K562 (cell line): ENCODE data around the gene SEMA3G. TPM values are rescaled to one million over a fixed set of nuclear protein-coding genes. Genes with fewer than 3 reads are reported as not detected.

Experiments used
- ATAC-seq: fragments of 200-7000 bp; cut with Tn5 transposase; 3 replicates; pipeline ENCODE4 v1.9.1; 2020; ENCODE audit warnings: moderate library complexity
- BruUV-seq: library from RNA; stranded (reverse); fragments of 400-500 nt; replicated peaks from 2 replicates; lab custom pipeline; 2021; lab: Mats Ljungman, UMichigan
- CTCF ChIA-PET: fragments of 300-600 bp; formaldehyde crosslinking; extraction: SDS; loops from one replicate; lab custom pipeline; 2021; ENCODE audit warnings: low intra/inter-chr PET ratio; lab: Yijun Ruan, JAX
- POLR2A ChIA-PET: fragments of 300-600, 350-650 bp; sonication (Branson Sonifier 250); formaldehyde crosslinking; extraction: SDS; loops from one replicate; lab custom pipeline; 2021; ENCODE audit warnings: antibody characterized with exemption, inconsistent platforms; lab: Yijun Ruan, JAX
- DNase-seq, 4 experiments: peaks; one replicate each; pipeline versions ENCODE4 v3.0.0 to v3.0.0-alpha.2; 2011 to 2018; ENCODE audit warnings: low spot score in 3 of 4, mixed read lengths in 3 of 4; ENCODE audit errors: extremely low read depth in 1 of 4
- FAIRE-seq: peaks from 2 replicates; lab custom pipeline; 2011; peaks lifted over from hg19 to GRCh38; lab: Jason Lieb, UNC
- H2AFZ ChIP-seq: 2 replicates; pipeline ENCODE4 v1.6.0; 2011; ENCODE audit warnings: low read depth, low read length, control low read depth, inconsistent platforms
- H3K27ac ChIP-seq: fragments of 200-600 bp; 3 replicates; pipeline ENCODE4 v1.8.0; 2011; ENCODE audit warnings: low read depth, mild to moderate bottlenecking, control low read depth, inconsistent platforms, low read length, moderate library complexity, mixed read lengths; ENCODE audit errors: extremely low read depth
- H3K27me3 ChIP-seq, 2 experiments: fragments of 300-600 bp in 1 of 2; 2 replicates in 1 of 2; 3 replicates in 1 of 2; pipeline versions ENCODE4 v1.6.0 to v1.8.0; 2011; ENCODE audit warnings: inconsistent platforms in 2 of 2, low read length in 2 of 2, mild to moderate bottlenecking in 1 of 2, mixed read lengths in 1 of 2, moderate library complexity in 1 of 2; ENCODE audit not compliant: control insufficient read depth in 2 of 2, insufficient read depth in 2 of 2
- H3K36me3 ChIP-seq: fragments of 300-600 bp; 3 replicates; pipeline ENCODE4 v1.8.0; 2011; ENCODE audit warnings: mild to moderate bottlenecking, low read length, inconsistent platforms; ENCODE audit not compliant: control insufficient read depth, insufficient read depth
- H3K4me1 ChIP-seq, 2 experiments: fragments of 200-600 bp in 1 of 2; replicated peaks in 1 of 2; 2 replicates in 1 of 2; 3 replicates in 1 of 2; pipeline versions ENCODE4 v1.5.1 to v1.8.0; 2011; ENCODE audit warnings: inconsistent platforms in 2 of 2, low read length in 2 of 2, mild to moderate bottlenecking in 1 of 2, mixed read lengths in 1 of 2, moderate library complexity in 1 of 2; ENCODE audit not compliant: control insufficient read depth in 2 of 2, insufficient read depth in 2 of 2
- H3K4me2 ChIP-seq: 2 replicates; pipeline ENCODE4 v1.6.1; 2011; ENCODE audit warnings: low read length, control low read depth, inconsistent platforms, mixed read lengths; ENCODE audit not compliant: insufficient read depth
- H3K4me3 ChIP-seq: fragments of 200-600 bp; sonication (generic), shearing (Covaris generic); 2 replicates; pipeline ENCODE4 v1.5.1; 2016; ENCODE audit warnings: control low read depth, inconsistent platforms
- H3K79me2 ChIP-seq: fragments of 200-600 bp; 3 replicates; pipeline ENCODE4 v1.8.0; 2011; ENCODE audit warnings: low read length, inconsistent platforms; ENCODE audit not compliant: control insufficient read depth, insufficient read depth
- H3K9ac ChIP-seq, 2 experiments: 2 replicates each; pipeline versions ENCODE4 v1.6.0 to v1.6.1; 2011; ENCODE audit warnings: low read depth in 2 of 2, low read length in 2 of 2, control low read depth in 1 of 2, inconsistent platforms in 1 of 2, mild to moderate bottlenecking in 1 of 2, mixed read lengths in 1 of 2; ENCODE audit not compliant: insufficient read depth in 1 of 2
- H3K9me1 ChIP-seq: one replicate; pipeline ENCODE4 v1.6.0; 2011; ENCODE audit warnings: inconsistent platforms, mild to moderate bottlenecking, low read length, moderate library complexity; ENCODE audit not compliant: control insufficient read depth, insufficient read depth
- H3K9me3 ChIP-seq: replicated peaks from 2 replicates; pipeline ENCODE4 v1.5.1; 2011; ENCODE audit warnings: low read depth, low read length, inconsistent platforms; ENCODE audit not compliant: control insufficient read depth, insufficient read depth
- H4K20me1 ChIP-seq: replicated peaks from 2 replicates; pipeline ENCODE4 v1.6.1; 2011; ENCODE audit warnings: low read length, inconsistent platforms, mixed read lengths; ENCODE audit not compliant: control insufficient read depth, insufficient read depth
- MYNN ChIP-seq, 2 experiments: sonication (generic); formaldehyde crosslinking in 1 of 2; IDR thresholded peaks; 2 replicates each; pipeline versions ENCODE4 v1.5.0 to v1.6.1; 2016 to 2020; ENCODE audit warnings: antibody characterized with exemption in 1 of 2, missing genetic modification reagents in 1 of 2
- POLR2G ChIP-seq: fragments of 200-400 bp; formaldehyde crosslinking; IDR thresholded peaks from 2 replicates; pipeline ENCODE4 v1.6.1; 2017; ENCODE audit warnings: low read depth, mild to moderate bottlenecking, antibody characterized with exemption, low read length, moderate library complexity
- RBFOX2 ChIP-seq: fragments of 200-400 bp; formaldehyde crosslinking; IDR thresholded peaks from 2 replicates; pipeline ENCODE4 v1.6.1; 2017; ENCODE audit warnings: low read depth, mild to moderate bottlenecking, low read length, moderate library complexity
- SPI1 ChIP-seq: IDR thresholded peaks from 2 replicates; pipeline ENCODE4 v1.6.1; 2011; ENCODE audit warnings: low read depth, low read length, control low read depth, borderline replicate concordance
- SUPT5H ChIP-seq: fragments of 450-650 bp; IDR thresholded peaks from 2 replicates; pipeline ENCODE4 v1.6.1; 2016
- ZBTB2 ChIP-seq: fragments of 450-650 bp; IDR thresholded peaks from 2 replicates; pipeline ENCODE4 v1.6.1; 2016; ENCODE audit warnings: antibody characterized with exemption
- ZNF274 ChIP-seq: IDR thresholded peaks from 2 replicates; pipeline ENCODE4 v1.6.1; 2011; ENCODE audit warnings: low read depth, mild to moderate bottlenecking, low read length, moderate library complexity, borderline replicate concordance
- ZNF445 ChIP-seq: fragments of 250-450 bp; sonication (Bioruptor Pico); IDR thresholded peaks from 2 replicates; pipeline ENCODE4 v1.4.0; 2020; ENCODE audit warnings: low read depth, mild to moderate bottlenecking, moderate library complexity
- WGBS: fragments of 100-300 bp; shearing (Covaris generic); methylation state at CpG from one replicate; pipeline ENCODE4 v1.1.6; 2016; ENCODE audit warnings: low coverage, mixed read lengths; ENCODE audit not compliant: insufficient coverage; ENCODE audit errors: missing lambda C conversion rate; 5-methylcytosine and 5-hydroxymethylcytosine counted together
- in situ Hi-C: fragments of 300-500 bp; cut with MboI; formaldehyde crosslinking; loops from 4 replicates; pipeline ENCODE4 v1.15.0; 2018; ENCODE audit warnings: inconsistent platforms, mixed read lengths
- intact Hi-C: fragments of 100-400 bp; cut with micrococcal nuclease; formaldehyde crosslinking; loops from 2 replicates; pipeline ENCODE4 v1.14.2; 2022
- polyA plus RNA-seq, 8 experiments: library from polyadenylated mRNA; depleted of rRNA in 4 of 8; stranded (reverse) in 5 of 8; unstranded in 3 of 8; fragments of >200 nt; fragmentation: Nextera tagmentation in 2 of 8; fragmentation: Illumina TruSeq in 1 of 8; extraction: Ambion mirVana in 2 of 8; extraction: Trizol in 1 of 8; gene quantifications; 2 replicates each; pipeline versions ENCODE4 v1.2.1 to v1.2.3, GENCODE V29; 2011 to 2014; ENCODE audit warnings: inconsistent platforms in 1 of 8, missing spikeins in 1 of 8
- total RNA-seq, 7 experiments: library from RNA; depleted of rRNA in 6 of 7; stranded (reverse); fragments of >200 nt in 6 of 7; fragmentation: Illumina TruSeq in 2 of 7; extraction: Trizol in 2 of 7; gene quantifications; 2 replicates each; pipeline versions ENCODE4 v1.2.1 to v1.2.3, GENCODE V29; 2011 to 2021; ENCODE audit warnings: low replicate concordance in 1 of 7

SEMA3G gene
- total and polyA plus RNA-seq, 9 of the 15 experiments (the other 6 are each of a cell fraction or from before 2014, with no cell fraction given), result 0.04 to 0.07 (median 0.05) TPM; not detected in 6

GRCh38 chr3:52403955-52404354 is 40.9 kb downstream of the SEMA3G start (continued):
- TF ChIP-seq ZBTB2 (no peak), SPI1 (0 out of 2 replicates have a peak, but pooled peaks have one; percentile 20), SUPT5H (no peak), ZNF445 (CRISPR knock-in tag) (no peak), MYNN (IDR thresholded peaks at IDR 0.05) (no peak), MYNN (CRISPR knock-in tag; IDR thresholded peaks at IDR 0.05) (no peak)

- ChIA-PET CTCF (no interaction called here), POLR2A (interaction anchor here (0.7 kb wide), 1 partner anchor 8 kb away, joined by 3 read pairs; no protein-coding TSS in a partner anchor)
- peaks cover 7 to 27% of the 10 kb centered on the region in 2 experiments; a peak in 4 of 5 replicates for H3K4me1 ChIP-seq
- in situ Hi-C loops (no loop called here), intact Hi-C loops (no loop called here)
- no TSS peak for BruUV-seq
- peak overlapping the region in 1 of 2 experiments; percentile 9; a peak in 1 of 4 replicates for H3K9ac ChIP-seq
- H3K79me2 ChIP-seq, result peaks cover 8% of the 10 kb centered on the region
- no peak overlapping the region for H3K4me2 ChIP-seq
- H4K20me1 ChIP-seq, result no peaks in the 10 kb centered on the region
- no peaks in the 10 kb centered on the region for H3K9me3 ChIP-seq
- peaks cover 72% of the 10 kb centered on the region; the same call in 2 of the 3 replicates for H3K36me3 ChIP-seq
- ATAC-seq, result no peak
- peak; percentile 53 for TF ChIP-seq RBFOX2
- 0 out of 2 replicates have a peak, but pooled peaks have one; percentile 35 for TF ChIP-seq POLR2G
- TF ChIP-seq ZNF274, result no peak
- FAIRE-seq, result no peak
- H3K4me3 ChIP-seq, result no peak overlapping the region
- no peaks in the 10 kb centered on the region for H3K27me3 ChIP-seq
- H3K9me1 ChIP-seq, result peaks cover 3% of the 10 kb centered on the region
- DNase-seq, result no peak
- WGBS, result 93% methylated on average over 17 of the region's 19 CpGs
- H3K27ac ChIP-seq, result no peak overlapping the region
- H2AFZ ChIP-seq, result no peak overlapping the region
These were observed 41.5 kb downstream of the SEMA3G start for GRCh38 chr3:52403271-52403841.
